LNCAP (cell line): Measurements from ENCODE around the gene CHMP1A.
A peak's percentile ranks its signal among the peaks of the same experiment; 100 is the strongest.

Source experiments
- CTCF ChIP-seq: fragments of 450-650 bp; IDR thresholded peaks from 2 replicates; pipeline ENCODE4 v1.5.1; 2017; ENCODE audit warnings: mild to moderate bottlenecking

The CHMP1A gene

GRCh38 chr16:89602952-89603590, 54.4 kb downstream of the CHMP1A start:
- no peak for TF ChIP-seq CTCF

DNA sequence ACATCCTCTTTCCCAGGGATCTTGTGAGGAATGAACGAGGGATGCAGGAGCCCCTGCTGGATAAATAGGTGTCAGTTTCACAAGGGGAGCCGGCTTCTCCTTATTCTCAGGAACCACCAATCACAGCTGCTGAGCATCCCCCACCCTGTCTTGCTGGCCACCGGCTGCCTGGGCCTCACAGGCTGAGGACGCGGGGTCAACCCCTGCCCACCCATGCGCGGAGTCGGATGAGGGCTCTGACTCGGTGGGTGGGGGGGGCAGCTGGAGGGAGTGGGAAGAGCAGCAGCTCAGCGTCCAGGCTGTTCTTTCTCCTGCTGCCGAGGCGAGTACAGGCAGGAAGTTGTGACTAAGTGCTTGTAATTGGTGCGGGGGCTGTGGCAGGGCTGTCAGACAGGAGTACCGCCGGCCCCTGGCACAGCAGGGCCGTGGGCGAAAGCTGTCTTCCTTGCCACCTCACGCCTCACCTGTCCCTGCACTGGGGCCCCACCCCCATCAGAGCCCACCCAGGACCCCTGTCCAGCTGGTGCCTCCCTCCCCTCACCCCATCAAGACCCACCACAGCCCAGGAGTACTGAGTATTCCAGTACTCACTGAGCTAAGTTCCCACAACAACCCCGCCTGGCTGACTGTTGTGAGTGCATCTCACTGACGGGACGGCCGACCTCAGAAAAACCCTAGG, 55.1 kb downstream of the CHMP1A start:
- TF ChIP-seq CTCF, result no peak

DNA sequence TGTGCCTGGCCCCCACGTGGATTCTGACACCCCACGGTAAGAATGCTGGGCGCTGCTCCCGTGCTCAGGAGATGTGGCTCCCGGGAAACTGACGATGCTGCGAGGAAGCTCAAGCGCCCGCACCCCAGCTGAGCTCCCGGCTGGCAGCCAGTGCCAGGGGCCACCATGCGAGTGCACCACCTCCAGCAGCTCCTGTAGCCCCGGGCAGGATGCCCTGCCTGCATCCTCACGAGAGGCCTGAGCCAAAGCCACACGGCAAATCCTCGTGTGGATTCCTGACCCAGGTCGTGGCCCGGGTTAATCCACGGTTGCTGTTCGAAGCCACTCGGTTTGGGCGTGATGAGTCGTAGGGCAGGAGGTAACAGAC, 55.6 kb downstream of the CHMP1A start:
- TF ChIP-seq CTCF, result no peak

DNA sequence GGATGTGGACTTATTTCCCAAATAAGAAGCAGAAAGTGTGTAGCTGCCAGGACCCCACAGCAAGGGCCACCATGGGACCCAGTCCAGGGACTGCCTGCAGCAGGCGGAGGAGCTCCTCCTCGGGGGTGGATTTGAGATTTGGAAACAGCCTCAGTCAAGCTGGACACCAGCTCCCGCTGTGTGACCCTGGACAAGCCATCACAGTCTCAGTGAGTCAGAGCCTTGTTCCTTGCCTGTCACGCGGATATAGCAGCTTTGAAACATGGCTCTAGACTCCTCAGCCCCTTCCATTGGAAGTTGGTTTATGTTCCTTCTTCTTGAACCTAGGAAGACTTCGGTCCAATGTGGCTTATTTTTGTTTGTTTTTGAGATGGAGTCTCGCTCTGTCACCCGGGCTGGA, 56.6 kb downstream of the CHMP1A start:
- TF ChIP-seq CTCF, result no peak

DNA sequence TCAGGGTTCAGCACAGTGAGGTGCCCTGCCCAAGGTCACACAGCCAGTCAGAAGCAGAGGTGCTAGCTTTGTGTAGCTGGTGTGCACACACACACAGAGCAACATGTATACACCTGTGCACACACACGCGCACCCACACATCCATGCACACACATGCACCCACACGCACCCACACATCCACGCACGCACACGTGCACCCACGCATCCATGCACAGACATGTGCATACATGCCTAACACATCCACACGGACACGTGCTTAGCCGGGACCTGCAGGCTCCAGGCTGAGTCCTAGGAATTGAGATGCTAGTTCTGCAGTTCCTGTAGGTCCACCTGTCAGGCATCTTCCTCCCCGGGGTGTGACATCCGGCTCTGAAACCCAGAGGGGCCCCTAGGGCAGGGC, 57.1 kb downstream of the CHMP1A start:
- TF ChIP-seq CTCF, result no peak

- no peak for TF ChIP-seq CTCF
Measured at GRCh38 chr16:89599902-89600301, 57.6 kb downstream of the CHMP1A start.

DNA sequence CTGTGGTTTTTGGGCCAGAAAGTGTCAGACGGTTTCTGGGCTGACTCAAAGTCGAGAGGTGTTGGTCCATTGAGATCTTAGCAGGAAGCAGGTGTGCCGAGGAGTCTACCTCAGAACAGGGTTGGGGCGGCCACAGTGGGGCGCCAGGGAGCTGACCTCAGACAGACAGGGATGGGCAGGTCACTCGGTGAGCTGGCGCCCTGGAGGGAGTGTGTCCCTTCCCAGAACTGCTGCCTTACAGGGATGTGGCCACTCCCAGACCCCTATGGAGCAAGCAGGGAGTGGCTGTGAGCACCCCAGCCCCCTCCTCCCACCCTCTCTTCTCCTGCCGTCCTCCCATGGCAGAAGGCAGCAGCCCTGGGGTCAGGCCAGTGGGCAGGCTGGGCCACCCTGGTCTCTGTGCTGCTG, 58.1 kb downstream of the CHMP1A start:
- peak; percentile 49 for TF ChIP-seq CTCF
